ENCODE measurements around the gene TMEM11.

The TMEM11 gene

DNA sequence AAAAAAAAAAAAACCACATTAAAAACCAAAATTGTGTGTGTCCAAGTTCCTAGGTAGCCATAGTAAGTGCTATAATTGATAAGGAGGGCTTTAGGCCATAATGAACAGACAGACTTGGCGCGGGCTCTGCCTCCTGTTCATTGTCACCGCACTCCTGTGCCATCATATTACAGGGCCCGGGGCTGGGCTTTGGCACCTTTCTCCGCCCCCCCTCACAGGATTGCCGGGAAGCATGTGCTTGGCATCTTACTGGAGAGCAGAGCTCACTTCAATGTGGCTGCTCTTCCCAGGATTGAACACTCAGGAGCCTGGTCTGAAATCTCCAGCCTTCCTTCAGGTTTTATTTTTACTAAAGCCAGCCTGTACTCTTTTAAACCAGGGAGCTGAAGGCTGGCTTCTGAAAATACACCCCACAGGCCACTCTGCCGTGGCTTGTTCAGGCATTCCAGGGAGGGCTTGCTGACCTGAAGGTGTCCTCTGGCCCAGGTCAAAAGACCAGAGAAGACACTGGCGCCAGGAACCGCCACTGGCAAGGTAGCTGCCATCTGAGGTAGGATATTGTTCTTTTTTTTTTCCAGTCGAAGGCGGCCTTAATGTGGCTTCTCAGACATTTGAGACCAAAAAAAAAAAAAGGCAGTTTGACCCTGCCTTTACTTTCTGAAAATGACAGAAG lies 47.9 kb downstream of the TMEM11 start:
- no peak for DNase-seq (ENCODE audit: low read depth)
- TF ChIP-seq, protein P1, sequence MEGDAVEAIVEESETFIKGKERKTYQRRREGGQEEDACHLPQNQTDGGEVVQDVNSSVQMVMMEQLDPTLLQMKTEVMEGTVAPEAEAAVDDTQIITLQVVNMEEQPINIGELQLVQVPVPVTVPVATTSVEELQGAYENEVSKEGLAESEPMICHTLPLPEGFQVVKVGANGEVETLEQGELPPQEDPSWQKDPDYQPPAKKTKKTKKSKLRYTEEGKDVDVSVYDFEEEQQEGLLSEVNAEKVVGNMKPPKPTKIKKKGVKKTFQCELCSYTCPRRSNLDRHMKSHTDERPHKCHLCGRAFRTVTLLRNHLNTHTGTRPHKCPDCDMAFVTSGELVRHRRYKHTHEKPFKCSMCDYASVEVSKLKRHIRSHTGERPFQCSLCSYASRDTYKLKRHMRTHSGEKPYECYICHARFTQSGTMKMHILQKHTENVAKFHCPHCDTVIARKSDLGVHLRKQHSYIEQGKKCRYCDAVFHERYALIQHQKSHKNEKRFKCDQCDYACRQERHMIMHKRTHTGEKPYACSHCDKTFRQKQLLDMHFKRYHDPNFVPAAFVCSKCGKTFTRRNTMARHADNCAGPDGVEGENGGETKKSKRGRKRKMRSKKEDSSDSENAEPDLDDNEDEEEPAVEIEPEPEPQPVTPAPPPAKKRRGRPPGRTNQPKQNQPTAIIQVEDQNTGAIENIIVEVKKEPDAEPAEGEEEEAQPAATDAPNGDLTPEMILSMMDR (IDR thresholded peaks at IDR 0.05; ENCODE audit: control insufficient read depth, extremely low read depth, insufficient read depth), result no peak
- no peak overlapping the region for H3K4me3 ChIP-seq (ENCODE audit: low read depth, low read length)

DNA sequence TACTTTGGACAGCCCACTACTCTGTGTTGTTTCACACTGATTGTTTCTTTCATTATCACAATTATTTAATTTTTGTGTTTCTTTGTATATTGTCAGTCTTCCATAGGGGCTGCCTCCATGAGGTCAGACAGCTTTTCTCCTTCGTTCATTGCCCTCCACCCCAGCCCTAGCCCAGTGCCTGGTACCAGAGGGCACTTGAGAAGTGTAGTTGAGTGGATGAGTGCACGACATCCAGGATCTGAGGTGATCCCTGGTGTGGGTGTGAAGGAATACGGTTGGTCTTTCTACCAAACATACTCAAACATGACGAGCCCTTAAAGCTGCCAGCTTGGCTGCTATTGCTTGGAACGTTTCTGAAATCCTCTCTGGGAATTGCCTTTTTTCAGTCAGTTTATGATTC lies 49.3 kb downstream of the TMEM11 start:
- H3K4me3 ChIP-seq (ENCODE audit: low read depth, low read length), result no peak overlapping the region
- DNase-seq (ENCODE audit: low read depth), result no peak
- TF ChIP-seq, protein P1 (IDR thresholded peaks at IDR 0.05; ENCODE audit: control insufficient read depth, extremely low read depth, insufficient read depth), result no peak

GRCh38 chr17:21164216-21164615 lies 49.7 kb downstream of the TMEM11 start:
- TF ChIP-seq, protein P1 (IDR thresholded peaks at IDR 0.05; ENCODE audit: control insufficient read depth, extremely low read depth, insufficient read depth), result no peak
- DNase-seq (ENCODE audit: low read depth), result no peak
- H3K4me3 ChIP-seq (ENCODE audit: low read depth, low read length), result no peak overlapping the region

GRCh38 chr17:21163101-21163500 lies 50.9 kb downstream of the TMEM11 start:
- no peak for DNase-seq (ENCODE audit: low read depth)
- no peak overlapping the region for H3K4me3 ChIP-seq (ENCODE audit: low read depth, low read length)
- TF ChIP-seq, protein P1 (IDR thresholded peaks at IDR 0.05; ENCODE audit: control insufficient read depth, extremely low read depth, insufficient read depth), result no peak

GRCh38 chr17:21162394-21162775 lies 51.6 kb downstream of the TMEM11 start:
- no peak overlapping the region for H3K4me3 ChIP-seq (ENCODE audit: low read depth, low read length)
- DNase-seq (ENCODE audit: low read depth), result no peak
- TF ChIP-seq, protein P1 (IDR thresholded peaks at IDR 0.05; ENCODE audit: control insufficient read depth, extremely low read depth, insufficient read depth), result no peak

- TF ChIP-seq, protein P1 (IDR thresholded peaks at IDR 0.05; ENCODE audit: control insufficient read depth, extremely low read depth, insufficient read depth), result no peak
- no peak overlapping the region for H3K4me3 ChIP-seq (ENCODE audit: low read depth, low read length)
- peak; percentile 61 for DNase-seq (ENCODE audit: low read depth)
Observed at GRCh38 chr17:21161498-21162393, 52.2 kb downstream of the TMEM11 start.

Measured in LNCaP clone FGC (cell line).